K562 (cell line): ENCODE data around the gene EFCAB3. TPM values are rescaled to one million over a fixed set of nuclear protein-coding genes. Genes with fewer than 3 reads are reported as not detected.
"Not testable (repeated sequence)": the region's sequence is repeated elsewhere in the genome, so short reads cannot be mapped to it uniquely, and the experiment has no call there.

Experiments used
- ATAC-seq: fragments of 200-7000 bp; cut with Tn5 transposase; 3 replicates; pipeline ENCODE4 v1.9.1; 2020; ENCODE audit warnings: moderate library complexity
- BruUV-seq: library from RNA; stranded (reverse); fragments of 400-500 nt; replicated peaks from 2 replicates; lab custom pipeline; 2021; lab: Mats Ljungman, UMichigan
- CTCF ChIA-PET: fragments of 300-600 bp; formaldehyde crosslinking; extraction: SDS; loops from one replicate; lab custom pipeline; 2021; ENCODE audit warnings: low intra/inter-chr PET ratio; lab: Yijun Ruan, JAX
- POLR2A ChIA-PET: fragments of 300-600, 350-650 bp; sonication (Branson Sonifier 250); formaldehyde crosslinking; extraction: SDS; loops from one replicate; lab custom pipeline; 2021; ENCODE audit warnings: antibody characterized with exemption, inconsistent platforms; lab: Yijun Ruan, JAX
- DNase-seq, 4 experiments: peaks; one replicate each; pipeline versions ENCODE4 v3.0.0 to v3.0.0-alpha.2; 2011 to 2018; ENCODE audit warnings: low spot score in 3 of 4, mixed read lengths in 3 of 4; ENCODE audit errors: extremely low read depth in 1 of 4
- FAIRE-seq: peaks from 2 replicates; lab custom pipeline; 2011; peaks lifted over from hg19 to GRCh38; lab: Jason Lieb, UNC
- H2AFZ ChIP-seq: 2 replicates; pipeline ENCODE4 v1.6.0; 2011; ENCODE audit warnings: low read depth, low read length, control low read depth, inconsistent platforms
- H3K27ac ChIP-seq: fragments of 200-600 bp; 3 replicates; pipeline ENCODE4 v1.8.0; 2011; ENCODE audit warnings: low read depth, mild to moderate bottlenecking, control low read depth, inconsistent platforms, low read length, moderate library complexity, mixed read lengths; ENCODE audit errors: extremely low read depth
- H3K27me3 ChIP-seq, 2 experiments: fragments of 300-600 bp in 1 of 2; 2 replicates in 1 of 2; 3 replicates in 1 of 2; pipeline versions ENCODE4 v1.6.0 to v1.8.0; 2011; ENCODE audit warnings: inconsistent platforms in 2 of 2, low read length in 2 of 2, mild to moderate bottlenecking in 1 of 2, mixed read lengths in 1 of 2, moderate library complexity in 1 of 2; ENCODE audit not compliant: control insufficient read depth in 2 of 2, insufficient read depth in 2 of 2
- H3K36me3 ChIP-seq: fragments of 300-600 bp; 3 replicates; pipeline ENCODE4 v1.8.0; 2011; ENCODE audit warnings: mild to moderate bottlenecking, low read length, inconsistent platforms; ENCODE audit not compliant: control insufficient read depth, insufficient read depth
- H3K4me1 ChIP-seq, 2 experiments: fragments of 200-600 bp in 1 of 2; replicated peaks in 1 of 2; 2 replicates in 1 of 2; 3 replicates in 1 of 2; pipeline versions ENCODE4 v1.5.1 to v1.8.0; 2011; ENCODE audit warnings: inconsistent platforms in 2 of 2, low read length in 2 of 2, mild to moderate bottlenecking in 1 of 2, mixed read lengths in 1 of 2, moderate library complexity in 1 of 2; ENCODE audit not compliant: control insufficient read depth in 2 of 2, insufficient read depth in 2 of 2
- H3K4me2 ChIP-seq: 2 replicates; pipeline ENCODE4 v1.6.1; 2011; ENCODE audit warnings: low read length, control low read depth, inconsistent platforms, mixed read lengths; ENCODE audit not compliant: insufficient read depth
- H3K4me3 ChIP-seq: fragments of 200-600 bp; sonication (generic), shearing (Covaris generic); 2 replicates; pipeline ENCODE4 v1.5.1; 2016; ENCODE audit warnings: control low read depth, inconsistent platforms
- H3K79me2 ChIP-seq: fragments of 200-600 bp; 3 replicates; pipeline ENCODE4 v1.8.0; 2011; ENCODE audit warnings: low read length, inconsistent platforms; ENCODE audit not compliant: control insufficient read depth, insufficient read depth
- H3K9ac ChIP-seq, 2 experiments: 2 replicates each; pipeline versions ENCODE4 v1.6.0 to v1.6.1; 2011; ENCODE audit warnings: low read depth in 2 of 2, low read length in 2 of 2, control low read depth in 1 of 2, inconsistent platforms in 1 of 2, mild to moderate bottlenecking in 1 of 2, mixed read lengths in 1 of 2; ENCODE audit not compliant: insufficient read depth in 1 of 2
- H3K9me1 ChIP-seq: one replicate; pipeline ENCODE4 v1.6.0; 2011; ENCODE audit warnings: inconsistent platforms, mild to moderate bottlenecking, low read length, moderate library complexity; ENCODE audit not compliant: control insufficient read depth, insufficient read depth
- H3K9me3 ChIP-seq: replicated peaks from 2 replicates; pipeline ENCODE4 v1.5.1; 2011; ENCODE audit warnings: low read depth, low read length, inconsistent platforms; ENCODE audit not compliant: control insufficient read depth, insufficient read depth
- H4K20me1 ChIP-seq: replicated peaks from 2 replicates; pipeline ENCODE4 v1.6.1; 2011; ENCODE audit warnings: low read length, inconsistent platforms, mixed read lengths; ENCODE audit not compliant: control insufficient read depth, insufficient read depth
- NFIC ChIP-seq: fragments of 450-650 bp; IDR thresholded peaks from 2 replicates; pipeline ENCODE4 v1.6.1; 2017; ENCODE audit warnings: mild to moderate bottlenecking, inconsistent platforms
- NFIX ChIP-seq: fragments of 250-450 bp; sonication (Bioruptor Pico); IDR thresholded peaks from 2 replicates; pipeline ENCODE4 v1.4.0; 2020; ENCODE audit warnings: low read depth, mild to moderate bottlenecking, moderate library complexity
- WGBS: fragments of 100-300 bp; shearing (Covaris generic); methylation state at CpG from one replicate; pipeline ENCODE4 v1.1.6; 2016; ENCODE audit warnings: low coverage, mixed read lengths; ENCODE audit not compliant: insufficient coverage; ENCODE audit errors: missing lambda C conversion rate; 5-methylcytosine and 5-hydroxymethylcytosine counted together
- in situ Hi-C: fragments of 300-500 bp; cut with MboI; formaldehyde crosslinking; loops from 4 replicates; pipeline ENCODE4 v1.15.0; 2018; ENCODE audit warnings: inconsistent platforms, mixed read lengths
- intact Hi-C: fragments of 100-400 bp; cut with micrococcal nuclease; formaldehyde crosslinking; loops from 2 replicates; pipeline ENCODE4 v1.14.2; 2022
- polyA plus RNA-seq, 8 experiments: library from polyadenylated mRNA; depleted of rRNA in 4 of 8; stranded (reverse) in 5 of 8; unstranded in 3 of 8; fragments of >200 nt; fragmentation: Nextera tagmentation in 2 of 8; fragmentation: Illumina TruSeq in 1 of 8; extraction: Ambion mirVana in 2 of 8; extraction: Trizol in 1 of 8; gene quantifications; 2 replicates each; pipeline versions ENCODE4 v1.2.1 to v1.2.3, GENCODE V29; 2011 to 2014; ENCODE audit warnings: inconsistent platforms in 1 of 8, missing spikeins in 1 of 8
- total RNA-seq, 7 experiments: library from RNA; depleted of rRNA in 6 of 7; stranded (reverse); fragments of >200 nt in 6 of 7; fragmentation: Illumina TruSeq in 2 of 7; extraction: Trizol in 2 of 7; gene quantifications; 2 replicates each; pipeline versions ENCODE4 v1.2.1 to v1.2.3, GENCODE V29; 2011 to 2021; ENCODE audit warnings: low replicate concordance in 1 of 7

EFCAB3 gene
- total and polyA plus RNA-seq, 9 of the 15 experiments (the other 6 are each of a cell fraction or from before 2014, with no cell fraction given) = not detected

DNA sequence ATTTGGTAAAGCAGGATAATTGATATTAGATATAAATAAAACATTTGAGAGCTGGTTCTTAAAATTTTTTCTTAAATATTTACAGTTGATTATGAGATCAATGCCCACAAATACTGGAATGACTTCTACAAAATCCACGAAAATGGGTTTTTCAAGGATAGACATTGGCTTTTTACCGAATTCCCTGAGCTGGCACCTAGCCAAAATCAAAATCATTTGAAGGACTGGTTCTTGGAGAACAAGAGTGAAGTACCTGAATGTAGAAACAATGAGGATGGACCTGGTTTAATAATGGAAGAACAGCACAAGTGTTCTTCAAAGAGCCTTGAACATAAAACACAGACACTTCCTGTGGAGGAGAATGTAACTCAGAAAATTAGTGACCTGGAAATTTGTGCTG is 45.9 kb downstream of the EFCAB3 start:
- H3K9ac ChIP-seq, FAIRE-seq, H3K27me3 ChIP-seq, H3K4me1 ChIP-seq, POLR2A ChIA-PET: not testable (repeated sequence)
- TF ChIP-seq NFIX (CRISPR knock-in tag) (peak; percentile 75), NFIC (peak; percentile 89)
- TF ChIP-seq, all 486 proteins: peak for 2; not testable (repeated sequence) for 484
- H2AFZ ChIP-seq, DNase-seq, BruUV-seq, H3K9me3 ChIP-seq, H3K4me3 ChIP-seq, H3K9me1 ChIP-seq, H4K20me1 ChIP-seq, H3K27ac ChIP-seq, in situ Hi-C loops, H3K4me2 ChIP-seq, CTCF ChIA-PET, ATAC-seq: not testable (repeated sequence)
- intact Hi-C loops = loop anchor here (10.0 kb wide), 1 partner anchor 49 kb away; the partner anchor contains the start of gene TLK2
- Histone ChIP-seq H3K79me2 (peaks cover 18% of the 10 kb centered on the region), H3K36me3 (peaks cover 32% of the 10 kb centered on the region; the same call in 2 of the 3 replicates)
- no CpG with 5 or more reads among the region's 2 CpGs for WGBS

DNA sequence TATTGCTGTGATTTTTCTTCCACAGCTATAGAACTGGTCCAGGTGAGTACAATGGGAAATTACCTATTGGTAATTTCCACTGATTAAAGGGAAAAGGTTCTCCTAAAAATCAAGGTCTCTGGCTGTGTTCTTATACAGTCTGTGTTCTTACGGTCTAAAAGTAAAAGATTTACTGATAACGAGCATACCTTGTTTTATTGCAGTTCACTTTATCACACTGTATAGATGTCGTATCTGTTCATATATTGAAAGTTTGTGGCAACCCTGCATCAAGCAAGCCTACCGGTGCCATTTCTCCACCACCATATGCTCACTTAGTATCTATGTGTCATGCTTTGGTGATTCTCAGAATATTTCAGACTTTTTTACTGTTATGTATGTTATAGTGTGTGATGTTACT is 54.9 kb downstream of the EFCAB3 start:
- CTCF ChIA-PET, H3K4me3 ChIP-seq, ATAC-seq, H3K4me2 ChIP-seq, FAIRE-seq, DNase-seq, intact Hi-C loops, H4K20me1 ChIP-seq, in situ Hi-C loops, H3K9me1 ChIP-seq, POLR2A ChIA-PET, H3K79me2 ChIP-seq, H3K9ac ChIP-seq, H2AFZ ChIP-seq, H3K27ac ChIP-seq, H3K4me1 ChIP-seq, BruUV-seq, H3K9me3 ChIP-seq, H3K27me3 ChIP-seq: not testable (repeated sequence)
- peaks cover 17% of the 10 kb centered on the region; the same call in 1 of the 3 replicates for H3K36me3 ChIP-seq
- WGBS = 93% methylated on average over 4 of the region's 4 CpGs

DNA sequence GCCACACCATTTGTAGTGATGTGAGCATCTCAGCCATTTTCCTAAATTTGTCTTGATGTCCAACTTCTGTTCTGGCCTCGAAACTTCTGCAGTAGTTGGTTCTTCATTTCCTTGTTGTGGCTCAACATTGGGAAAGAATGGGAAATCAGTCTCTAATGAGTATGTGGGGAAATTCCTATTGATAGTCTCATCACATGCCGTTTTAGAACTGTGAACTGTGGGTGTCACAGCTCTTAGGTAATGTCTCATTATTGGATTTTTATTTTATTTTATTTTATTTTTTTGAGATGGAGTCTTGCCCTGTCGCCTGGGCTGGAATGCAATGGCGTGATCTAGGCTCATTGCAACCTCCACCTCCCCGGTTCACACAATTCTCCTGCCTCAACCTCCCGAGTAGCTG is 60.8 kb downstream of the EFCAB3 start:
- POLR2A ChIA-PET, H2AFZ ChIP-seq, H3K9me1 ChIP-seq, H3K4me1 ChIP-seq, CTCF ChIA-PET, H4K20me1 ChIP-seq, intact Hi-C loops, H3K9me3 ChIP-seq, H3K27ac ChIP-seq, in situ Hi-C loops, H3K9ac ChIP-seq, H3K4me3 ChIP-seq, H3K4me2 ChIP-seq, ATAC-seq, BruUV-seq, H3K27me3 ChIP-seq, DNase-seq, H3K79me2 ChIP-seq: not testable (repeated sequence)
- WGBS = 98% methylated on average over 6 of the region's 6 CpGs
- H3K36me3 ChIP-seq = peaks cover 55% of the 10 kb centered on the region; the same call in 2 of the 3 replicates
- peak; percentile 35 for FAIRE-seq
